Right lobe of liver (tissue), 4 donors: ENCODE measurements around the gene SPTLC2.

ENCODE experiments used
- POLR2A ChIP-seq: fragments of 450-650 bp; IDR thresholded peaks from one replicate; pipeline ENCODE4 v1.6.1; 2017; ENCODE audit warnings: antibody characterized with exemption, mild to moderate bottlenecking
- TF ChIP-seq, protein P1 (sequence below), 4 donors: fragments of 200-600 bp in 3 of 4; fragments of 450-650 bp in 1 of 4; IDR thresholded peaks; one replicate each; pipeline versions ENCODE4 v1.5.1 to v1.8.0; 2016 to 2022; ENCODE audit warnings: antibody characterized with exemption in 4 of 4, mild to moderate bottlenecking in 2 of 4
- donor health status: DM: no; HTN: no; CAD: no.
- donor health status: DM: no; HTN: no; CAD: no.
- donor health status: DM: no; HTN: yes; CAD: no.

DNA sequence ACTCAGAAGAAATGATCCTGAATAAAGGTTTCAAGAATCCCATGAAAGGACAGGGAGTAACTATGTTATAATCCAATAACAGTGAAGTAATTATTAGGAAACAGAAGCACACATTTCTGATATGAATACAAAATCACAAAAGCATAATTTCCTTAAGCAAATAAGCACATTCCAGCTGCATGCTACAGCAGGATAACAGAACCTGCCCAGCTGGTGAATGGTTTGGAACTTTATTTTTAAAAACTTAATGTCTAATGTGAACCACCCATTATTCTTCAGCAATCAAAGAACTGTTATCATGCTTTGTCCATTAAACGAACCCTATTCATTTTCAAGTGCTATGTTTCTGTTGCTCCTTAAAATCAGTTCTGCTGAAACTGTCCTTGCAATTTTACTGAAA is 13.4 kb downstream of the SPTLC2 start:
- no peak for TF ChIP-seq POLR2A
- TF ChIP-seq, protein P1, sequence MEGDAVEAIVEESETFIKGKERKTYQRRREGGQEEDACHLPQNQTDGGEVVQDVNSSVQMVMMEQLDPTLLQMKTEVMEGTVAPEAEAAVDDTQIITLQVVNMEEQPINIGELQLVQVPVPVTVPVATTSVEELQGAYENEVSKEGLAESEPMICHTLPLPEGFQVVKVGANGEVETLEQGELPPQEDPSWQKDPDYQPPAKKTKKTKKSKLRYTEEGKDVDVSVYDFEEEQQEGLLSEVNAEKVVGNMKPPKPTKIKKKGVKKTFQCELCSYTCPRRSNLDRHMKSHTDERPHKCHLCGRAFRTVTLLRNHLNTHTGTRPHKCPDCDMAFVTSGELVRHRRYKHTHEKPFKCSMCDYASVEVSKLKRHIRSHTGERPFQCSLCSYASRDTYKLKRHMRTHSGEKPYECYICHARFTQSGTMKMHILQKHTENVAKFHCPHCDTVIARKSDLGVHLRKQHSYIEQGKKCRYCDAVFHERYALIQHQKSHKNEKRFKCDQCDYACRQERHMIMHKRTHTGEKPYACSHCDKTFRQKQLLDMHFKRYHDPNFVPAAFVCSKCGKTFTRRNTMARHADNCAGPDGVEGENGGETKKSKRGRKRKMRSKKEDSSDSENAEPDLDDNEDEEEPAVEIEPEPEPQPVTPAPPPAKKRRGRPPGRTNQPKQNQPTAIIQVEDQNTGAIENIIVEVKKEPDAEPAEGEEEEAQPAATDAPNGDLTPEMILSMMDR (IDR thresholded peaks at IDR 0.05) = no peak
